Peyer's patch (tissue), 4 donors: ENCODE data around the gene CHCHD3. TPM values are rescaled to one million over a fixed set of nuclear protein-coding genes. Genes with fewer than 3 reads are reported as not detected.

Source experiments
- DNase-seq, 3 donors: peaks; one replicate each; pipeline ENCODE4 v3.0.0-alpha.2; 2017 to 2019
- H3K27ac ChIP-seq, 4 donors: fragments of 200-600 bp; sonication (generic); one replicate each; pipeline ENCODE4 v1.5.1; 2016 to 2019
- H3K27me3 ChIP-seq, 2 donors: fragments of 200-600 bp; sonication (generic); one replicate each; pipeline ENCODE4 v1.5.1; 2019
- H3K36me3 ChIP-seq, 3 donors: fragments of 200-600 bp; sonication (generic); one replicate each; pipeline ENCODE4 v1.5.1; 2016 to 2019
- H3K4me1 ChIP-seq, 4 donors: fragments of 200-600 bp; sonication (generic); one replicate each; pipeline ENCODE4 v1.5.1; 2016 to 2019
- H3K4me3 ChIP-seq, 4 donors: fragments of 200-600 bp; sonication (generic); 1 replicate in 3 of 4; 2 replicates in 1 of 4; pipeline ENCODE4 v1.5.1; 2016 to 2019; ENCODE audit warnings: mild to moderate bottlenecking in 1 of 4
- H3K9me3 ChIP-seq, 4 donors: fragments of 200-600 bp; sonication (generic); one replicate each; pipeline ENCODE4 v1.5.1; 2016 to 2019; ENCODE audit warnings: mild to moderate bottlenecking in 1 of 4
- CTCF ChIP-seq, 6 experiments: fragments of 450-650 bp in 4 of 6; fragments of 200-600 bp in 2 of 6; sonication (generic) in 1 of 6; IDR thresholded peaks; one replicate each; pipeline ENCODE4 v1.5.1; 2017 to 2019; ENCODE audit warnings: antibody characterized with exemption in 6 of 6, mild to moderate bottlenecking in 3 of 6, moderate library complexity in 1 of 6
- POLR2A ChIP-seq, 2 donors: fragments of 450-650 bp; IDR thresholded peaks; one replicate each; pipeline ENCODE4 v1.5.1; 2017; ENCODE audit warnings: antibody characterized with exemption in 2 of 2, mild to moderate bottlenecking in 2 of 2, moderate library complexity in 2 of 2
- total RNA-seq, 4 donors: library from RNA; depleted of rRNA; stranded (reverse); fragments of >200 nt; gene quantifications; one replicate each; pipeline ENCODE4 v1.1.0, GENCODE V29; 2016

Gene CHCHD3
- total RNA-seq, 4 donors from 2014 or later: 53.9 to 114 (median 84.0) TPM

DNA sequence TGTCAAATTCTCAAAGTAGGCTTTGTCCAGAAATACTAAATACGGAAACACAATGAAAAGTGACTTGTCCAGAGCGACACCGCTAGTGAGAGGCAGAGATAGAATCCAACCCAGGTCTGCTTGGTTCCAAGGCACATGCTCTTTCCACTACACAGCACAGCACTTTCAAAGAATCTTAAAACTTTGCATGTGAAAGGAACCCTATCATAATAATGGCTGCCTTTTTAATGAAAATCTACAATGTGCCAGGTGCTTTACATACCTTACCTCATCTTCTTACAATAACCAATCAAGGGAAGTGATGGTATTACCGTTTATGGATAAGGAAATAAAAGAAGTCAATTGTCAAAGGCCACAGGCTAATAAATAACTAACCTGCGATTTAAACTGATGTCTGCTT, 2.6 kb downstream of the CHCHD3 start:
- TF ChIP-seq CTCF (IDR thresholded peaks at IDR 0.05): no peak
- TF ChIP-seq POLR2A (IDR thresholded peaks at IDR 0.05): no peak
- no peak for DNase-seq
- no peak overlapping the region for H3K4me3 ChIP-seq
- no peaks in the 10 kb centered on the region for H3K9me3 ChIP-seq
- H3K27ac ChIP-seq: no peak overlapping the region
- no peaks in the 10 kb centered on the region for H3K36me3 ChIP-seq
- H3K4me1 ChIP-seq: peaks cover 0 to 16% (median 0%) of the 10 kb centered on the region in 4 donors
- no peaks in the 10 kb centered on the region for H3K27me3 ChIP-seq

DNA sequence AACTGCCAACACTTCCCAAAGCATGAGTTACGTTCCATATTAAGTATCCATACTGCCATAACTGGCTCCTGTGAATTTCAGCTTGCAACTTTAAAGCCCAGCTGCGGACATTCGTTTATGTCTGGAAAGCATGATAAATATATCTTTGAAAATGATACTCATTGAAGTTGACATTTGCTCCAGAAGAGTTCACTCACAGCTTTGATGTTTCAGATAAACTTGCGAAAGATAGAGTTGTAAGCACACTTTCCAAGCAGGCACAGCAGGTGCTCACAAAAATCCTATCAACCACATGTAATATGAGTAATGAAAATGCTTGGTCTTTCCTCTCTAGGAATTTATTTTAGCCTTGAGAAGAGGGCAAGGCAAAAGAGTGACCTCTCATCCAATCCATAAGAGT, 4.5 kb downstream of the CHCHD3 start:
- no peaks in the 10 kb centered on the region for H3K9me3 ChIP-seq
- H3K36me3 ChIP-seq: no peaks in the 10 kb centered on the region
- DNase-seq: no peak
- TF ChIP-seq CTCF (IDR thresholded peaks at IDR 0.05) (no peak), POLR2A (IDR thresholded peaks at IDR 0.05) (no peak)
- no peaks in the 10 kb centered on the region for H3K27me3 ChIP-seq
- H3K4me1 ChIP-seq: peaks cover 0 to 16% (median 0%) of the 10 kb centered on the region in 4 donors
- H3K27ac ChIP-seq: no peak overlapping the region
- H3K4me3 ChIP-seq: no peak overlapping the region

DNA sequence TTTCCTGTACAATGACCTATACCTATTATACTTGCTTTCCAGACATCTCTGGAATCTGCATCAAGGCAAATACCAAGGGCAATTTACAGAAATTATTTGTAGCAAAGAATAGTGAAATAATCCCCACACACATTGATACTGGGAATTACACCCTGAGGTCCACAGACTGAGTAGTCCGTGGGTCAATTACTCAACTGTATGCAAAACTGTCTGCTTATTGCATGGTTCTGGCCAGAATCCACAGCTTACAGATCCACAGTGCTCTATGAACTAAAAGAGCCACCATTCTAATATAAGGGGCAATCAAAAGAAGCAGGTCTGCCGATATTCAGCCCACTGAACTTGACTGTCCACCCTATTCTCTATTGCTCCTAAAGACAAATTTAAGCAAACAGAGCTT, 5.7 kb downstream of the CHCHD3 start:
- Histone ChIP-seq H3K27ac (no peak overlapping the region), H3K4me1 (peaks cover 0 to 16% (median 0%) of the 10 kb centered on the region in 4 donors), H3K27me3 (no peaks in the 10 kb centered on the region), H3K9me3 (no peaks in the 10 kb centered on the region), H3K4me3 (no peak overlapping the region), H3K36me3 (no peaks in the 10 kb centered on the region)
- no peak for TF ChIP-seq CTCF (IDR thresholded peaks at IDR 0.05)
- TF ChIP-seq POLR2A (IDR thresholded peaks at IDR 0.05): no peak
- no peak for DNase-seq

DNA sequence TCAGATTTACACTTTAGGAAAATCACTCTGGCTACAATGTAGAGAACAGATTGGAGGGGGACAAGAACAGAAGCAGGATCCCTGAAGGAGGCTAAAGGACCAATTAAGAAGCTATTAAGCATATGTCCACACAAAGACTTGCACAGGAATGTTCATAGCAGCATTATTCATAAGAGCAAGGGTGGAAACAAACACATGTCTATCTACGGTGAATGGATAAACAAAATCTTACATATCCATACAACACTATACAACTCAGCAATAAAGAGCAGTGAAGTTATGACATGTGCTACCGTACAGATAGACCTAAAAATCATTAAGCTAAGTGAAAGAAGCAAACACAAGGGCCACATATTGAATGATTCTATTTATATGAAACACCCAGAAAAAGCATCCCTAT, 10.4 kb downstream of the CHCHD3 start:
- H3K9me3 ChIP-seq: no peaks in the 10 kb centered on the region
- no peaks in the 10 kb centered on the region for H3K27me3 ChIP-seq
- no peak overlapping the region for H3K4me3 ChIP-seq
- no peak for DNase-seq
- no peak for TF ChIP-seq POLR2A (IDR thresholded peaks at IDR 0.05)
- no peak for TF ChIP-seq CTCF (IDR thresholded peaks at IDR 0.05)
- H3K36me3 ChIP-seq: peaks cover 0 to 24% (median 0%) of the 10 kb centered on the region in 3 donors
- no peak overlapping the region for H3K27ac ChIP-seq
- no peaks in the 10 kb centered on the region for H3K4me1 ChIP-seq

DNA sequence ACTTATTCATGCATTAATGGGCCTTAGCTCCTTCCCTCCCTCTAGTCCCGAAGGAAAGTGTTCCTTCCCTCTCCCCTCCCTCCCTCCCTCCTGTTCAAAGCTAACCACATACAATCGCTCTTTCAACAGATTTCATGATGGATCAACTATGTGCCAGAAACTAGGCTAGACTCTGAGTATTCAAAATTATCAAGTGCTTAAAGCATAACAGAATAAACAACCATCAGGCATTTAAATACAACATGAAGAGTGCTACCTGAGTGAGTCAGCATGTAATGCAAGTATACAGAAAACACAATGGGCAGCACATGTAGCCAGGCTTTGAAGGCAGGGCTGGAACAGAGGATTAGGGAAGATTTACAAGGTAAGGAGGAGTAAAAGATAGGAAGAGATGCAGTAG, 11.3 kb downstream of the CHCHD3 start:
- TF ChIP-seq CTCF (IDR thresholded peaks at IDR 0.05): no peak
- no peak for TF ChIP-seq POLR2A (IDR thresholded peaks at IDR 0.05)
- no peaks in the 10 kb centered on the region for H3K4me1 ChIP-seq
- H3K9me3 ChIP-seq: no peaks in the 10 kb centered on the region
- no peak for DNase-seq
- peaks cover 0 to 27% (median 0%) of the 10 kb centered on the region in 3 donors for H3K36me3 ChIP-seq
- no peaks in the 10 kb centered on the region for H3K27me3 ChIP-seq
- no peak overlapping the region for H3K4me3 ChIP-seq
- H3K27ac ChIP-seq: no peak overlapping the region

DNA sequence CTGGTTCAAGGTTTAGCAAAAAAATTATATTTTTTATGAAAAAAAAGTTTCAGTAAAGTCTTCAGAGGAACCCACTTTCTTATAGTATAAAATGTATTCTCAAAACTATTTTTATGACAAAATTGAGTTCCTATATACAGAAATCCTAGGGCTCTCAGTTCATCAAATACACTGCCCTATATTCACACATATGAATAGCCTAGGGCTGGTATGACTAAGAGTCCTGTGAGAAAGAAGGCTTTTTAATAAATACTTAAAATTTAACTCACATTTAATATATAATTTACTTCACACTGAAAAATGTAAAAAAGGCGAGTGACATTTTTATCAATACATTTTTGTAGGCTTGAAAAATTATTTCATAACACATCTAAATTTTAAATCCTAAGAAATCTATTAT, 16.6 kb downstream of the CHCHD3 start:
- Histone ChIP-seq H3K4me3 (no peak overlapping the region), H3K4me1 (no peaks in the 10 kb centered on the region), H3K27me3 (no peaks in the 10 kb centered on the region), H3K36me3 (peaks cover 0 to 27% (median 0%) of the 10 kb centered on the region in 3 donors), H3K9me3 (no peaks in the 10 kb centered on the region), H3K27ac (no peak overlapping the region)
- TF ChIP-seq CTCF (IDR thresholded peaks at IDR 0.05): no peak
- no peak for TF ChIP-seq POLR2A (IDR thresholded peaks at IDR 0.05)
- no peak for DNase-seq
